HEK293 (cell line): ENCODE data around the gene IL1RAP.

ENCODE experiments used
- YY1 ChIP-seq: fragments of 450-650 bp; formaldehyde crosslinking; IDR thresholded peaks from 2 replicates; pipeline ENCODE4 v1.5.1; 2018; ENCODE audit warnings: missing biosample characterization, missing genetic modification characterization
- ZNF114 ChIP-seq: fragments of 450-650 bp; formaldehyde crosslinking; IDR thresholded peaks from 2 replicates; pipeline ENCODE4 v1.5.0; 2017; ENCODE audit warnings: missing biosample characterization, missing genetic modification characterization
- TF ChIP-seq, protein P1 (sequence below): fragments of 450-650 bp; formaldehyde crosslinking; IDR thresholded peaks from 2 replicates; pipeline ENCODE4 v1.5.1; 2016; ENCODE audit warnings: missing biosample characterization, missing genetic modification characterization

DNA sequence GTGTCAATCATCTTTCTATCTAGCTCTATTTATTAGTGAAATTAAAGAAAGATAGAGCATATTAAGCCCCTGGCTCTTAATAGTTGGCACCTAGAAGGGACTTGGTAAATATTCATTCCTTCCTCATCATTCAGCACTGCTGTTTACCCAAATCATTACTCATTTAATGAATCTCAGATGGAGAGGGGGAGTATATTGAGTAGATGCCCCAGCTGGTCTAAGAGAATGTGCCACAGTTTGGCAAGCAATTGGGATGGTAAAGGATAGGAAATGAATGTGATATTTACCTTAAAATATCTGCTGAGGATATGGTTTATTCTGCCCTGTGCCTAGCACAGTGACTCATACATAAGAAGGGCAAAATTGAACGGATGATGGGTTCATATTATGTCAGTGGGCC, 6.0 kb downstream of the IL1RAP start:
- TF ChIP-seq, protein P1, sequence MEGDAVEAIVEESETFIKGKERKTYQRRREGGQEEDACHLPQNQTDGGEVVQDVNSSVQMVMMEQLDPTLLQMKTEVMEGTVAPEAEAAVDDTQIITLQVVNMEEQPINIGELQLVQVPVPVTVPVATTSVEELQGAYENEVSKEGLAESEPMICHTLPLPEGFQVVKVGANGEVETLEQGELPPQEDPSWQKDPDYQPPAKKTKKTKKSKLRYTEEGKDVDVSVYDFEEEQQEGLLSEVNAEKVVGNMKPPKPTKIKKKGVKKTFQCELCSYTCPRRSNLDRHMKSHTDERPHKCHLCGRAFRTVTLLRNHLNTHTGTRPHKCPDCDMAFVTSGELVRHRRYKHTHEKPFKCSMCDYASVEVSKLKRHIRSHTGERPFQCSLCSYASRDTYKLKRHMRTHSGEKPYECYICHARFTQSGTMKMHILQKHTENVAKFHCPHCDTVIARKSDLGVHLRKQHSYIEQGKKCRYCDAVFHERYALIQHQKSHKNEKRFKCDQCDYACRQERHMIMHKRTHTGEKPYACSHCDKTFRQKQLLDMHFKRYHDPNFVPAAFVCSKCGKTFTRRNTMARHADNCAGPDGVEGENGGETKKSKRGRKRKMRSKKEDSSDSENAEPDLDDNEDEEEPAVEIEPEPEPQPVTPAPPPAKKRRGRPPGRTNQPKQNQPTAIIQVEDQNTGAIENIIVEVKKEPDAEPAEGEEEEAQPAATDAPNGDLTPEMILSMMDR = no peak
- no peak for TF ChIP-seq YY1 (tag by site-specific recombination)
- TF ChIP-seq ZNF114 (tag by site-specific recombination) = no peak
